Loucy (cell line): ENCODE results near the gene KLRC4.

Experiments used
- EZH2phosphoT487 ChIP-seq: fragments of 200-600 bp; IDR thresholded peaks from 2 replicates; pipeline ENCODE4 v1.6.1; 2018; ENCODE audit warnings: antibody characterized with exemption, mild to moderate bottlenecking, moderate library complexity, borderline replicate concordance
- TF ChIP-seq, protein P1 (sequence below): fragments of 200-600 bp; sonication (generic); conservative IDR thresholded peaks from 2 replicates; pipeline ENCODE4 v1.5.1; 2014; ENCODE audit warnings: mild to moderate bottlenecking, antibody characterized with exemption, low read length

DNA sequence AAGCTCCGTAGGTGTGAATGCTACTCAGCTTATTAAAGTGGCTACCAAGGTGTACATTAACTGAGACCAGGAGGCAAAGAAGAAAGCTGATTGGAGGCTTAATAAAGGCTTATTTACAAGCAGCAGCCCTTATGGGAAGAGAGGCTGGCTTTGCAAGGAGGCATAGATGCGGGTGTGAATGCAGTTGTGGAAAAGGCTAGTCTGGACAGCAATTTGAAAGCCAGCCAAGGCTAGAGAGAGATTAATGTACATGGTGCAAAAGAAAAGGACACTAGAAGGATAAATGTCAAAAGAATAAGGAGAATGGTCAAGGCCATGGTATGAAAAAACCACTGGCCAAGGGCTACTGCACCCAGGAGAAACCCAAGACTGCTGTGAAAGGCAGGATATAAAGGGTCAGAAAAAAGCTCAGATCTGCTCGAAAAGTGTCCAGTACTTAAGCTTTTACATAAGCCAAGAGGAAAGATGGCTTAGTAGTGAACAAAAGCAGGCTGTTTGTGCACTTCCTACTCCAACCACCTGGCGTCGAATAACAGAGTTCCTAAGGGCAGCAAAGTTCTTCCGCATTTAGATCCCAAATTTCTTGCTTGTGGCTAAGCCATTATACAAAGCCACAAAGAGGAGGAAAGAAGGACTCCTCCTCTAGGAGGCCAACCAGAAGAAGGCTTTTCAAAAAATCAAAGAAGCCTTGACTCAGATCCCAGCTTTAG, 43.7 kb downstream of the KLRC4 start:
- TF ChIP-seq, protein P1, sequence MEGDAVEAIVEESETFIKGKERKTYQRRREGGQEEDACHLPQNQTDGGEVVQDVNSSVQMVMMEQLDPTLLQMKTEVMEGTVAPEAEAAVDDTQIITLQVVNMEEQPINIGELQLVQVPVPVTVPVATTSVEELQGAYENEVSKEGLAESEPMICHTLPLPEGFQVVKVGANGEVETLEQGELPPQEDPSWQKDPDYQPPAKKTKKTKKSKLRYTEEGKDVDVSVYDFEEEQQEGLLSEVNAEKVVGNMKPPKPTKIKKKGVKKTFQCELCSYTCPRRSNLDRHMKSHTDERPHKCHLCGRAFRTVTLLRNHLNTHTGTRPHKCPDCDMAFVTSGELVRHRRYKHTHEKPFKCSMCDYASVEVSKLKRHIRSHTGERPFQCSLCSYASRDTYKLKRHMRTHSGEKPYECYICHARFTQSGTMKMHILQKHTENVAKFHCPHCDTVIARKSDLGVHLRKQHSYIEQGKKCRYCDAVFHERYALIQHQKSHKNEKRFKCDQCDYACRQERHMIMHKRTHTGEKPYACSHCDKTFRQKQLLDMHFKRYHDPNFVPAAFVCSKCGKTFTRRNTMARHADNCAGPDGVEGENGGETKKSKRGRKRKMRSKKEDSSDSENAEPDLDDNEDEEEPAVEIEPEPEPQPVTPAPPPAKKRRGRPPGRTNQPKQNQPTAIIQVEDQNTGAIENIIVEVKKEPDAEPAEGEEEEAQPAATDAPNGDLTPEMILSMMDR: no peak; the same call in 1 of the 2 replicates
- TF ChIP-seq EZH2phosphoT487: no peak
